ENCODE results near the gene DNASE1. TPM values are rescaled to one million over a fixed set of nuclear protein-coding genes. Genes with fewer than 3 reads are reported as not detected.

The DNASE1 gene
- total and polyA plus RNA-seq, 11 donors = 3.2 to 10.2 (median 6.0) TPM

DNA sequence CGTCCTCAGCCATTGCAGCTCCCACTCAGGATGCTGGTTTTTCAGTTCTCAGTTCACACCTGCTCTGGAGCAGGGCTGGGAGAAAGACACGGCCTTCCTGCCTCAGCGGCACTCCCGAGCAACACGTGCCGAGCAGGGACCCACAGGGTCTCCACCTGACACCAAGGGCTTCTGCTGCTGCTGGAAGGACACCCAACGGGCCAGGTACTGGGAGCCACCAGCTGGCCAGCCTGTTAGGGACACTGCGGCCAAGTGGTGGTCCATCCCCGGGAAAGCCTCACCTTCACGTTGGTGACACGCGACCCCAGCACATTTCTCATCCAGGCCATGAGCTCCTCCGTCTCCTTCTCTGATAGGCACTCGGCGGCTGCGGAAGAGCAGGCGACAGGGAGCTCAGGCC lies 8.1 kb downstream of the DNASE1 start:
- H3K4me1 ChIP-seq = no peaks in the 10 kb centered on the region
- 89 to 92% (median 91%) methylated on average over 11 to 17 of the region's 17 CpGs for WGBS, 4 donors
- H3K4me3 ChIP-seq = no peak overlapping the region
- DNase-seq (no peak), ATAC-seq (no peak)
- intact Hi-C loops (cut with DNase I) = no loop called here
- no peaks in the 10 kb centered on the region for H3K27me3 ChIP-seq
- no peak overlapping the region for H3K27ac ChIP-seq
- H3K9me3 ChIP-seq = no peaks in the 10 kb centered on the region
- TF ChIP-seq POLR2A (IDR thresholded peaks at IDR 0.05) = no peak
- TF ChIP-seq CTCF (IDR thresholded peaks at IDR 0.05) = no peak
- peaks cover 0 to 95% (median 84%) of the 10 kb centered on the region in 9 donors for H3K36me3 ChIP-seq

DNA sequence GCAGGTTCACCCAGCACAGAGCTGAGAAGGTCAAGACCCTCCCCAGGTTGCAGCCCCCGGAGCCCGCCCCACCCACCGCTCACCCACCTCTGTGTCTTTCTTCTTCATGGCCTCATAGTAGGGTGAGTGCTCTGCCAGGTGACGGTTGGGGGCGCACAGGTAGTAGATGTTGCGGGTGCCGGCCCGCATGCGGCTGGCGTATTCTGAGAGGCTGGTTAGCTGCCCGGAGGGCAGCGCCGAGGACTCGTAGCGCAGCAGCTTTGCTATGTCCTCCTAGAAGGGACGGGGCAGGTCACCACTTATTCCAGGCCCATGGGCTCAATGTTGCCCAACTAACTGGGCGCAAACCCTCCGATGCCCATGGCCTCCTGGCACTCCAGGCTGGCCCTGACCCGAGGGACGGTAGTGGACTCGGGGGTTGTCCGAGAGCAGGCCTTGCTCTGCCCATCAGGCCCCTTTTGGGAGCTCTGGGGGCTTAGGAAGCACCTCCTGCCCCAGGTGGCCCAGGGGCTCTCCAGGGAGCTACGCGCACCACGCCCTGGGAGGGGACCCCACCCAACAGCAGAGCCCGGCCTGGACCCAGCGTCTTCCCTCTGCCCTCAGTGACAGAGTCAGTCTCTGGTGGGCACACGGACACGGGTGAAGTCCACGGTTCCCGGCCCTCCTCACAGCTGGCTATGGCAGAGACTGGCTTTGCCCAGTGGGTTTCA lies 9.9 kb downstream of the DNASE1 start:
- peak in 1 of 5 donors; percentile 56 for DNase-seq
- TF ChIP-seq POLR2A (IDR thresholded peaks at IDR 0.05) (no peak), CTCF (IDR thresholded peaks at IDR 0.05) (no peak)
- 96 to 99% (median 97%) methylated on average over 10 to 31 of the region's 31 CpGs for WGBS, 4 donors
- Histone ChIP-seq H3K4me3 (no peak overlapping the region), H3K27me3 (no peaks in the 10 kb centered on the region), H3K9me3 (no peaks in the 10 kb centered on the region), H3K27ac (no peak overlapping the region), H3K4me1 (no peaks in the 10 kb centered on the region), H3K36me3 (peaks cover 0 to 87% (median 76%) of the 10 kb centered on the region in 9 donors)
- intact Hi-C loops (cut with DNase I) = no loop called here
- peak in 1 of 4 donors; percentile 8 for ATAC-seq

DNA sequence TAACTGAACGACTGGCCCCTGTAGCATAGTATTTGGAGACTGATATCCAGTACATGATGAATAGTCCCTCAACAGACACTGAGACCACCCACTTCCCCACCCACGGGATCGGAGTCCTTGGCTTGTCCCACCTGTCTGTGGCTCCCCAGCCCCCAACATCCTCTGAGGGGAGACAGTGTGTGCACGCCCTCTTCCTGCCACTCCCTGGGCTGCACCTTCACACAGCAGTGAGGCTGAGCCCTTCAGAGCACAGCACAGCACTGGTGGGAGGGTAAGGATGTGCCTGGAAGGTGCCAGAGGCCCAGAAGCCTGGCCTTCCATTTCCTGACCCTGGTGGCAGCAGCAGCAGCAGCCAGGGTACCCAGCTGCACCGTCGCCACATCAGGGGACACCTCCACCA lies 11.0 kb downstream of the DNASE1 start:
- Histone ChIP-seq H3K9me3 (no peaks in the 10 kb centered on the region), H3K27me3 (no peaks in the 10 kb centered on the region), H3K4me1 (no peaks in the 10 kb centered on the region), H3K27ac (no peak overlapping the region), H3K36me3 (peaks cover 0 to 76% (median 66%) of the 10 kb centered on the region in 9 donors), H3K4me3 (no peak overlapping the region)
- TF ChIP-seq CTCF (IDR thresholded peaks at IDR 0.05) = no peak
- TF ChIP-seq POLR2A (IDR thresholded peaks at IDR 0.05) = no peak
- WGBS, 4 donors = 71 to 81% (median 81%) methylated on average over 5 to 6 of the region's 6 CpGs
- intact Hi-C loops (cut with DNase I) = no loop called here
- no peak for ATAC-seq
- peak in 1 of 5 donors; percentile 37 for DNase-seq

GRCh38 chr16:3668626-3669025 lies 14.1 kb downstream of the DNASE1 start:
- DNase-seq = no peak
- no peaks in the 10 kb centered on the region for H3K4me1 ChIP-seq
- no peaks in the 10 kb centered on the region for H3K27me3 ChIP-seq
- TF ChIP-seq CTCF (IDR thresholded peaks at IDR 0.05) = no peak
- no peak for TF ChIP-seq POLR2A (IDR thresholded peaks at IDR 0.05)
- no peak overlapping the region for H3K27ac ChIP-seq
- intact Hi-C loops (cut with DNase I) = no loop called here
- peaks cover 0 to 69% (median 57%) of the 10 kb centered on the region in 9 donors for H3K36me3 ChIP-seq
- 88 to 97% (median 96%) methylated on average over 10 to 11 of the region's 11 CpGs for WGBS, 4 donors
- no peak overlapping the region for H3K4me3 ChIP-seq
- no peak for ATAC-seq
- H3K9me3 ChIP-seq = no peaks in the 10 kb centered on the region
